Endothelial cell of hepatic sinusoid (primary cell): Measurements from ENCODE around the gene SYT7.
"Not testable (repeated sequence)": the region's sequence is repeated elsewhere in the genome, so short reads cannot be mapped to it uniquely, and the experiment has no call there.

Source experiments
- in situ Hi-C: cut with HindIII; loops from 2 replicates; pipeline ENCODE4 v1.10.0; 2017; ENCODE audit warnings: low sequenced_read_pairs

The SYT7 gene

DNA sequence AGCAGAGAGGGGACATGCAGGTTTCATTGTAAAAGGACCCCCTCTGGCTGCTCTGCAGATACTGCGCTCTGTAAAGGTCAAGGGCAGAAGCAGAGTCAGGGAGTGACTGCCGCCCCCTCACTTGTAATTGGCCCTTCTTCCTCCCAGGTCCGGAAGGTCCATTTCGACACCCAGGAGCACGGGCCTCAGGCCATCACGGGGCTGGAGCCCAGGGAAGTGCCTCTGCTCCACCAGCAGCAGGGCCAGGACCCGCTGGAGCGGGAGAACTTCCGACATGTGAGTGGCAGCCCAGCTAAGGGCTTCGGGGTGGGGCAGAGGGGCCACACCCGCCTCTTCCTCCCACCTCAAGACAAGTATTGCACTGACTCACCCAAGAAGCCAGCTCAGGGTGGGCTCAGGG lies 96.3 kb downstream of the SYT7 start:
- in situ Hi-C loops = no loop called here

GRCh38 chr11:61482513-61482912 lies 98.4 kb downstream of the SYT7 start:
- in situ Hi-C loops = no loop called here

DNA sequence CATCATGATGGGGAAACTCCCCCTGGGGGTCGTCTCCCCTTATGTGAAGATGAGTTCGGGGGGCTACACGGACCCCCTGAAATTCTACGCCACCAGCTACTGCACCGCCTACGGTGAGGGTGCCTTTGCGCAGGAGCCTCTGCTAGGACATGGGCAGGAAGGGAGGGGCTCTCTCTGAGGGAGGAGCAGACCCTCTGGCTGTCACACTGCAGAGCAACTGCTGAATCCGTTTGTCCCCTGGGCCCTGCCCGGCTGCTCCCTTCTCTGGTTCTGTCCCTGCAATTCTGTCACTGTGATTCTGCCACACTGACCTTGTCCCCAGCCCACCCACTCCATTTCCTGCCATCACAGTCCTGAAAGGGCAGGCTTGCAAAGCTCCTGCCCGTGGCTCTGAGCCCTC lies 99.1 kb downstream of the SYT7 start:
- in situ Hi-C loops = no loop called here

DNA sequence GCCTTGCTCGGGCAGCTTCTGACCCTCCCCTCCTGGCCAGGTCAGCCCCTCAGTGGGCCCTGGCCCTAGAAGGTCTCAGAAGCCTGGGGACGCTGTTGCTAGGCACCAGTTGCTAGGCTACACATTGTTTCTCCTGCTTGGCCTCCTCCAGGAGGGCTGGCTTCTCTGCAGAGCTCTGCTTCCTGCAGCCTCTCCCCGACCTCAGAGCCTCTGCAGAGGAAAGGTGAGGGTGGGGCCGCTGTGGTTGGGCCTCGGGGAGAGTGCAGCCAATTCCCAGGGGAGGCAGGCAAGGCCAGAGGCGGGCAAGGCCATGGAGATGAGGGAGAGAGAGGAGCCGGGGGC lies 99.9 kb downstream of the SYT7 start:
- in situ Hi-C loops = no loop called here

- in situ Hi-C loops = no loop called here
Observed at GRCh38 chr11:61480261-61480993, 100.4 kb downstream of the SYT7 start.

DNA sequence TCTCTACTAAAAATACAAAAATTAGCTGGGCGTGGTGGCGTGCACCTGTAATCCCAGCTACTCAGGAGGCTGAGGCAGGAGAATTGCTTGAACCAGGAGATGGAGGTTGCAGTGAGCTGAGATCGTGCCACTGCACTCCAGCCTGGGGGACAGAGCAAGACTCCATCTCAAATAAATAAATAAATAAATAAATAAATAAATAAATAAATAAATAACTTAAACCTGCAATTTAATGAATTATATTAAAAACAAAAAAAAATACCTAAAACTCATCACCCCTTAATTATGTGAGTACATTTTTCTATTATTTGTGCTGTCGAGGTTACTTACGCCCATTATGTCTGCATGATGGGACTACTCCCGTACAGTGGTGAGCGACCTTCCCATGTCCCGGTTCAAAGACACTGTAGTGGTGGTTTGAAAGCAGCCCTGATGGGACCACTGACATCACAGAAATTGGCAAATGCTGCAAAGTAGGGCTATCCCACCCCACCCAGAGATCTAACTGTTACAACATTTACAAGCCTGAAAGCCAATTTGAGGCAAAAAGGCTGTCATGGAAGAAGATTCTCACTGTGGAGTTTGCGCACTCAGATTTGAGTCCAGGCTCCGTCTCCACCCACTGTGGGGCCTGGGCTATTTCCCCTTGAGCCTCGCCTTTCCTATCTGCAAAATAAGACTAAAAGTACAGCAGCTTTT lies 101.4 kb downstream of the SYT7 start:
- in situ Hi-C loops = not testable (repeated sequence)

DNA sequence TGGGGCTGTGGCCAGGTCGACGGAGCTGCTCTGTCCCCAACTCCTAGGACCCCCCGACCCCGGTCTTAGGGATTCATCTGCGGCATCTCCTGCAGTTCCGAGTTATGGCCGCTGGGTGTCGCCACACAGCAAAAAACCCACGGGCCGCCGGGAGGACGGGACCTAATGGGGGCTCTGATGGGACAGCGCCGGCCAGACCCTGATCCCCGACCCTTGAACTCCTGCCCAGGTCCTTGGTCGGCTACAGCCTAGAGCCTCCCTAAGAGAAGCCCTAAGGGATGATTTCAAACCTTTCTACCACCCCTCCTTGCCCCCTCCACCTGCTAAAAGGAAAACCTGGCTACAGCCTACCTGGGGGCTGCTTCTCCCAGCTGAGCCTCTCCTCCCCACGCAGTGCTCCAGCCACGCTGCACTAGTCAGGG lies 103.1 kb downstream of the SYT7 start:
- in situ Hi-C loops = no loop called here

- in situ Hi-C loops = no loop called here
Observed at GRCh38 chr11:61477126-61477525, 103.8 kb downstream of the SYT7 start.

DNA sequence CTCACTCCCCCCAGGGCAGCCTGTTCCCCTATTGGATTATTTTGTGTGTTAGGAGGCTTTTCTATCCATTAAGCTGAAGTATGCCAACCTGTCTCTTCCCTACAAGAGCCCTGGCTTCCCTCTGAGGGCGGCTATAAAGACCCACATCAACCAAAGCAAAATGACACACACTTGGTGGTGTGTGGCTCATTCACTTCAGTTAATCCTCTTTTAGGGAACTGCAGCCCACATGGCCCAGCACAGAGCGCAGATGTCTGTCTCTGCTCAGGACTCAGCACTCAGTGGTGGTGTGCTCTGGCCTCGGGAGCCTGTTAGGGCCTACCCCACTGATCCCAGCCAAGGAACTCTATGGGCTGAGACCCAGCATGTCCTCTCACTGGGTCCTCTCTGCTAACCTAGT lies 104.5 kb downstream of the SYT7 start:
- in situ Hi-C loops = no loop called here

GRCh38 chr11:61475433-61475832 lies 105.4 kb downstream of the SYT7 start:
- in situ Hi-C loops = no loop called here

- in situ Hi-C loops = no loop called here
Observed at GRCh38 chr11:61474013-61474643, 106.7 kb downstream of the SYT7 start.

DNA sequence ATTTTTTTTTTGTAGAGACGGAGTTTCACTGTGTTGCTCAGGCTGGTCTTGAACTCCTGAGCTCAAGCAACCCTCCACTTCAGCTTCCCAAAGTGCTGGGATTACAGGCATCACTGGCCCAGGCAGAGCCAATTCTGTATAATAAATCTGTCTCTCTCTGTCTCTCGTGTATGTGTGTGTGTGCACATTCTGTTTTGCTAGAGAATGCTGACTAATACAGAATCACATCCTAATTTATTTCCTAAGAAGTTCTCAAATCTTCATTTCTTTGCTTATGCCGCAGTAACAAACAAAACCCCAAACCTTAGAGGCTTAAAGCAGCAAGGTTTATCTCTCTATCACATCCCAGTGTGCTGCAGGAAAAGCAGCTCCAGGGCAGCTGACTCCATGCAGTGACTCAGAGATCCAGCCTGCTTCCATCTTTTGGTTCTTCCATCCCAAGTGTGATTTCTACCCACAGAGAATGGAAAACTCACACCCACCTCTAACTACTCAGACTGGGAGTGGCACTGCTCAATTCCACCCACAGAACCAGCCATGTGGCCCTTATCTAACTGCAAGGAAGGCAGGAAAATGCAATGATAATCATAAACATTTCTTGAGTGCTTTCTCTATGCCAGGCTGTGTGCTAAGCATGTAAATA lies 107.4 kb downstream of the SYT7 start:
- in situ Hi-C loops = no loop called here

DNA sequence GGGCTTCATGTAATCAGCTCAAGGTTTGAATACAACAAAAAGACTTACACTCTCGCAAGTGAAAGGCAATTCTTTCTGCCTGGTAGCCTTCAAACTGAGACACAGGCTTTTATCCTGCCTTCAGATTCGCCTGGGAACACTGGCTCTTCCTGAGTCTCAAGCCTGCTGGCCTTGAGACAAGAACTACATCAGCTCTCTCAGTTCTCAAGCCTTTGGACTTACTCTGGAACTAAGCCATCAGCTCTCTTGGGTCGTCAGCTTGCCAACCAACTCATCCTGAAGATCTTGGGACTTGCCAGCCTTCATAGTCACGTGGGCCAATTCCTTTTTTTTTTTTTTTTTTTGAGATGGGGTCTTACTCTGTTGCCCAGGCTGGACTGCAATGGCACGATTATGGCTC lies 108.0 kb downstream of the SYT7 start:
- in situ Hi-C loops = no loop called here

DNA sequence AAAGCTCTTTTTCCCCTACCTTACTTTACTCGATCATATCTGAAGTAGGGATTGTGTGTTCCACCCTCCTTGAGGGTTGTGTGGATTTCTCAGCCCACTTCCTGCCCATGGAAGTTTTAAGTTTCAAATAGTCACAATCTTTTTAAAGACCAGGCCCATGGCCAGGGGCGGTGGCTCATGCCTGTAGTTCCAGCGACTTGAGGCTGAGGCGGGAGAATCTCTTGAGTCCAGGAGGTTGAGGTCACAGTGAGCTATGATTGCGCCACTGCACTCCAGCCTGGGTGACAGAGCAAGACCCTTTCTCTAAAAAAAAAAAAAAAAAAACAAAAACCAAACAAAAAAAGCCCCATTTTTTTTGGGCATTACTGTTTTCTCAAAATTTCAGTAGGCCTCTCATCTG lies 108.6 kb downstream of the SYT7 start:
- in situ Hi-C loops = no loop called here

DNA sequence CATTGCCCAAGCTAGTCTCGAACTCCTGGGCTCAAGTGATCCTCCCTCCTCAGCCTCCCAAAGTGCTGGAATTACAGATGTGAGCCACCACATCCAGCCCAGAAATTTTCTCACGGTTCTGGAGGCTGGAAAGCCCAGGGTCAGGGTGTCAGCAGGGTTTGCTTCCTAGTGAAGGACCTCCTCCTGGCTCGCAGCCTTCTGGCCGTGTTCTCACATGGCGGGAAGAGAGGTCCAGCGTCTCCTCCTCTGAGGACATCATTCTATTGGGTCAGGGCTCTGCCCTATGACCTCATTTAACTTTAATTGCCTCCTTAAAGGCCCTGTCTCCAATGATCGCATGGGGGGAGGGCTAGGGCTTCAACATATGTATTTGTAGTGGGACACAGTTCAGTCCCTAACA lies 112.9 kb downstream of the SYT7 start:
- in situ Hi-C loops = no loop called here

DNA sequence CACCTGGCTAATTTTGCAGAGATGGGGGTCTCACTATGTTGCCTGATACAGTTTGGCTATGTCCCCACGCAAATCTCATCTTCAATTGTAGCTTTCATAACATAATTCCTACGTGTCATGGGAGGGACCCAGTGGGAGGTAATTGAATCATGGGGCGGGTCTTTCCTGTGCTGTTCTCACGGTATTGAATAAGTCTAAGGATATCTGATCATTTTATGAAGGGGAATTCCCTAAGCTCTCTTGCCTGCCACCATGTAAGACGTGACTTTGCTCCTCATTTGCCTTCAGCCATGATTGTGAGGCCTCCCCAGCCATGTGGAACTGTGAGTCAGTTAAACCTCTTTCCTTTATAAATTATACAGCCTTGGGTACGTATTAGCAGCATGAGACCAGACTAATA lies 113.3 kb downstream of the SYT7 start:
- in situ Hi-C loops = not testable (repeated sequence)
